Suppressor macrophage treated with lipopolysaccharide for 1 hour (primary cell): Measurements from ENCODE around the gene UBE2D2.
"Not testable (repeated sequence)": the region's sequence is repeated elsewhere in the genome, so short reads cannot be mapped to it uniquely, and the experiment has no call there.

Experiments used
- DNase-seq, 3 donors: peaks; one replicate each; pipeline ENCODE4 v3.0.0-alpha.2; 2020 to 2022

UBE2D2 gene

DNA sequence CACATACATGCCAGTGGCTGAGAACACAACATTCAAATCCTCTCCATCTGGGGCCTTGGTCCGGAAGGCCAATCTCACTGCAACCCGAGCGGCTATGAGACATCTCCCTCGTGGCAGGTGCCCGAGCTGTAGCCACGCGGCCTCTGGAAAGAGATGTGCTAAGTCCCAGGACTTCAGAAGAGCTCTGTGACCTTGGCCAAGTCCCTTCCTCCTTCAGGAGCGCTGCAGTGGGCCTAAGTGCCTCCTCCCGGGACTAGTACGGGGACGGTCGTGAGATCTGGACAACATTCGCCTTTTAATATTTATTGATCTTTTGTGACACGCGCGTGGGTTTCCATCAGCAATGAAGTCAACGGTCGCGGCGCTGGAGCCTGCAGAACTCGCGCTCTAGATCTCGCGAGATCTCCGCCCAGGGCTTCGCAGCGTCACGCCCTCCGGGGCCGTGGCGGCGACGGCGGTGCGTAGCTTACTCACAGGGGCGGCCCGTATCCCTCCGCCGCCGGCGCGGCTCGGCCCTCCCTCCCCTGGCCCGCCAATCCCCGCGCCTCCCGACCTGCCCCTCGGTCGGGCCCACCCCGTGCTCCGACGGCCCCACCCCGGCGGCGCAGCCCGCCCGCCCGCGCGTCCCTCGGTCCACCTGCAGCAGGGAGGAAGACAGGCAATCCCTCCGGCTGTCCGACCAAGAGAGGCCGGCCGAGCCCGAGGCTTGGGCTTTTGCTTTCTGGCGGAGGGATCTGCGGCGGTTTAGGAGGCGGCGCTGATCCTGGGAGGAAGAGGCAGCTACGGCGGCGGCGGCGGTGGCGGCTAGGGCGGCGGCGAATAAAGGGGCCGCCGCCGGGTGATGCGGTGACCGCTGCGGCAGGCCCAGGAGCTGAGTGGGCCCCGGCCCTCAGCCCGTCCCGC, at the start of gene UBE2D2:
Gene UBE2D2 (plus strand): TSS at position 588 of the 903 bp plus-strand sequence. CDS start 453 bp downstream, outside the sequence.
- peak; percentile 99 to 100 (median 100) for DNase-seq

DNA sequence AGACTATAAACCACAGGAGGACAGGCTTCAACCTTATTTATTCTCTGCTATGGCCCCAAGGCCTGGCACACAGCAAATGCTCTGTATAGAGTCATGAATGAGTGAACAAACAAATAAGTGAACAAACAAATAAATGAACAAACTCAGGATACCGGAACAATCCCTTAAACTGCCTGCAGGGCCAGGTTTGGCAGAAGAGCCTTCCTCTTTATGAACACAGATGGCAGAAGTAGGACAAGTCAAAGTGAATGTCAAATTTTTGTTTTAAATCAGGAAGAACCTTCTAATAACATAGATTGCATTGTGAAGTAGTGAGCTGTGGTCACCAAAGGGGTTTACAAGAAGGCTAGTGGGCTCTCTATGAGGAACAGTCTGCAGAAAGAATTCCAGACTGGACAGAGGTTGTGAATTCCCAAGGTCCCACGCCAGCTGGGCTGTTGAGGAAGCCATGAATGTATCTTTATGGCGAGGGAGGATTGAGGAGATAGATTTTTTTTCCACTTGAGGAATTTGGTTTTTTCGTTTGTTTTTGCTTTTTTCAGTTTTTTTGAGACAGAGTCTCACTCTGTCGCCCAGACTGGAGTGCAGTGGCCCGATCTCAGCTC, 48.3 kb upstream of the UBE2D2 start:
- no peak for DNase-seq

DNA sequence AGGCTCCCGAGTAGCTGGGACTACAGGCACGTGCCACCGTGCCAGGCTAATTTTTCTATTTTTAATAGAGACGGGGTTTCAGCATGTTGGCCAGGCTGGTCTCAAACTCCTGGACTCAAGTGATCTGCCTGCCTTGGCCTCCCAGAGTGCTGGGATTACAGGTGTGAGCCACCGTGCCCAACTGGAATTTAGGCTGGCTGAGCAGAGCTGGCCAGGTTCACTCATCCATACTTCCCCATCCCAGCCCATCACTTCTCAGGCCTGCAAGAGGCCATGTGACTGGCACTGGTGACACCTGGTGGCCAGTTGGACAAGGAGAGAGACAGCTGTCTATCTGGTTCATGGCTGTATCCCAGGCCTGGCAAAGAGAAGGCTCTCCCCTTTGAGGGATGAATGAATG, 47.7 kb upstream of the UBE2D2 start:
- DNase-seq = peak; percentile 90

DNA sequence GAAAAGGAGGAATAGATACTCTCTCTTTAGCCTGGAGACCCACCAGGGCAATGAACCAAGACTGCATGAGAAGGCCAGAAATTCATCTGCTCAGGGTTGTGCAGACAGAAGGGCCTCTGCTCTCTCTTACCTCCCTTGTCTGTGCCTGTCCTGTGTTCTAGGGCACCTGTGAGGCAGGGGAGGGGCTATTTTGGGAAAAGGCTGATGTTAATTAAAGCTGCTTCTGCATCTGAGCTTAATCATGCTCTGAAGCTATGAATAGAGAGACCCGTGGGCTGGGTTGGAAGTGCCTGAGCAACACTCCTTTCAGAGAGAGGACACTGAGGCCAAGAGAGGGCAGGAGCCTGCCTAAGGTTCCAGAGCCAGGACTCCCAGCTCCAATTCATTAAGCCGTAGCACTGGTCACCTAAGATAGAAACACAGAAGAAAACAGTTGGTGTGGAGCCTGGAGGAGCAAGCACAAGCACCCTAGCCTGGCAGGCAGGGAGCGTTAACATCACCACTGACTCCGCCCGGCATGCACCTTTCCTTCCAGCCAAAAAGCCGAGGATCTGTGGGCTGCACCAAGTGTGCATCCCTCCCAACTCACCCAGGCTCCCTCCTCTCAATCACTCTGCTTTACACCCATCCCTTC, 47.2 kb upstream of the UBE2D2 start:
- DNase-seq = no peak

DNA sequence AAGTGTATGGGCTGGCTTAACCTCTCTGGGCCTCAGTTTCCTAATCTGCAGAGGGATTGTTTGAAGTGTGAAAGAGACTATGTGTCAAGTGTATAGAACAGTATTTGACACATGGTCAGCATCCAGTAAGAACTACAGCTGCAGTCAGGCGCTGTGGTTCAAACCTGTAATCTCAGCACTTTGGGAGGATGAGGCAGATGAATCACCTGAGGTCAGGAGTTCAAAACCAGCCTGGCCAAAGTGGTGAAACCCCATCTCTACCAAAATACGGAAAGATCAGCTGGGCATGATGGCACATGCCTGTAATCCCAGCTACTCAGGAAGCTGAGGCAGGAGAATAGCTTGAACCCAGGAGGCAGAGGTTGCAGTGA, 46.7 kb upstream of the UBE2D2 start:
- no peak for DNase-seq

DNA sequence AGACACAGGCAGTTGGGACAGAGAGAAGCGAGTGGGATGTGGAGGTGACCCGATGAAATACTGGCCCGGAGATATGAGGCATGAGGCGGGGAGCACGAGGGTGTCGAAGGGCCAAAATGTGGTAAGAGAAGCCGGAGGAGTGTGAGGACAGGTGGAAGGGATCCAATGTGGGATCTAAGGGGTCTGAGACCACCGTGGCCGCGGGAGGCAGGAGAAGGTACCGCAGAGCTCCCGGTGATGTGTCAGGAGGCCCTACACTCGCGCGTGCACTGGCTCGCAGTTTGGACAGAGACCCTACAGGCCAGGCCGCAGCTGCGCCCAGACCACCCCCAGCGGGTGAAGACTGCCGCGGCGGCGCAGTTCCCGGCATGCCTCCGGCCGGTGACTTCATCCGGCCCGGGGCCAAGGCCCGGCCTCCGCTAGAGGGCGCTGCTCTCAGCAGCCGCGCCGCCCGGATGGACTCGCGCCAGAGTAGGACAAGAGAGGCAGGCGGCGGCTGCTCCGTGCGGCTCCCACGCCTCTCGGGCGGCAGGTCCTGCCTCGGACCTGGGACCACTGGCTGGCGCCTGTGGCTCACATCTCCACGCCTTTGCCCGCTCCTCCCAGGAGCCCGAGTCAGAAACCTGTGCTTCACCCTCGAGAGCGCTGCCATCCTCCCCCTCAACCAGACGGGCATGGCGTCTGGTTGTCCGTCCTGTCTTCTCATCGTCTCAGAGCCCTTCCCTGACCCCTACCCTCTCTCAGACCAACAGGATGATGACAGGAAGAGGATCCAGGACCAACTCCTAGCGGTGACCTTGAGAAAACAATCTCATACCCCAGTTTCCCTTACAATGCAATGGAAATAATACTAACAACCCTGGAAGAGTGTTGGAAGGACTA, 43.2 kb upstream of the UBE2D2 start:
- DNase-seq = peak; percentile 89 to 96 (median 94)

DNA sequence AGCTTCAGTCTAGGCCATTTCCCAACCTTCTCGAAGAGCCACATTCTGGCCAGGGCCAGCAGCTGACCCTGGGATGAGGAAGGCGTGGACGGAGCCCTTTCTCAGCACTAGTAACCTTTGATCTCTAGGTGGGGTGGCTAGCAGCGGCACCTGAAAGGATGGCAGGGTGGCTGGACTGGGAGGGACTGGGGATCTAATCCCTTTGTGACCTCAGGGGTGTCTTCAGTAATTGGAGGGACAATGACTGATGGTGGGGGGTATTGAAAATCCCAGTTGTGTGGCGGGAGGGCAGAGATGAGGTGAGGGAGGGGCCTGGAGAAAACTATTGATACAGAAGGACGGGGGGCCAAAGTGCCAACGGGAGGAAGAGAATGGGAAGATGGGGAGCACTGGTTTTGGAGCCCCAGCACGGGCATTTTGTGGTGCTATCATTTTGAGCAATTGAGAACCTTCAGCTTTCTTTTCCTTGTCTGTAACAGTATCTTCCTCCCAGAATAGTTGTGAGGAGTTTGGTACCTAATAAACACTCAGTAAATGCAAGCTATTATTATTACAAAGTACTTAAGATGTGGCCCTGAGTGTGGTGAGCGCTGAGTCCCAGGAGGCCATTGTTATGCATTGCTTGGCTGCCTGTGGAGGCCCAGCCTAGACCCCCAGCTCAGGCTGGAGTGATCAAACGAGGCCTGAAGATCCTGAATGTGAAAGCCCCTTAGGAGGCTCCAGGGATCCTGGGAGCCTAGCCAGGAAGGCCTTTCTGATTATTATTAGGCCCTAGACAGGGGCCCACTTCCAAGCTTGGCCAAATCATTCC, 37.3 kb upstream of the UBE2D2 start:
- no peak for DNase-seq

DNA sequence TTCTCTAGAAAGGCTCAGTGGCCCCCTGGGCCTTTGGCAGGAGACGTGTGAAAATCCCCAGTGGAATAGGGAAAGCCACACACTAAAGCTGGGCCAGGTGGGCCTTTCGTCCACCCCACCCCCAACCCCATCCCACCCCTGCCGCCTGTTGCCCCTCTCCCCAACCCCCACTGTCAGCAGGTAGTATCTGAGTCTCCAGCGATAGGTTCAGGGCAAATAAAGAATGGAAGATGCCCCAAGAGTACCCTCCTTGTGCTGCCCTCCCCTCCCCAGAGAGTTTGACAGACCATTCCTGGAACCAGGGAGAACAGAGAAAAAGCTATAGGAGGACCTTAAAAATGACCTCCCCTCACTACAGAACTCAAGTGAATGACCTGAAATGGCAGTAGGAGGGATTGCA, 36.7 kb upstream of the UBE2D2 start:
- no peak for DNase-seq

DNA sequence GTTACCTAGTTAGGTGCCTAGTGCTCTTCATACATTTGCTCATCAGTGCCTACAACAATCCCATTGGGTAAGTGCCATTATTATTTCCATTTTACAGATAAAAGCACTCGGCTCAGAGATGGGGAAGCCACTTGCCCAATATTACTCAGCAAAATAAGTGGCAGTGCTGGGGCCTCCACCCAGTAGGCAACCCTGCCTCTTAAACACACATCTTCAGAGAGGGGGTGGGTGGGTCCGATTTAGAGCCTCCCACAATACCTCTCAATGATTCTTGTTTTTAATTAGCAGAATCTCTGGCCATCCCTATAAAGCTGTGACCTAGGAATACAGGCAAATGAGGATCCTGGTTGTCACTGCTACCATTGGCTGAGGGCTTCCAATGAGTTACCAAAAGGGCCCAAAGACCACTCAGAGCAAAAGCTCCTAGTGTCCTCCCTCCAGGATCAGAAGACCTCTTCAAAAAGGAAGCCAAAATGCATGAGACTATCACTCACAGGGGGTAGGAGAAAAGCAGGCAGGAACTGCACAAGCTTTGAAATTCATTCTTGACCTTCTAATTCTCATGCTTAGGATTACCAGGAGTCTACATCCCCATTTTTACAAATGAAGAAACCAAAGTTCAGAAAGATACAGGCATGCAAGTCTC, 36.1 kb upstream of the UBE2D2 start:
- no peak for DNase-seq

DNA sequence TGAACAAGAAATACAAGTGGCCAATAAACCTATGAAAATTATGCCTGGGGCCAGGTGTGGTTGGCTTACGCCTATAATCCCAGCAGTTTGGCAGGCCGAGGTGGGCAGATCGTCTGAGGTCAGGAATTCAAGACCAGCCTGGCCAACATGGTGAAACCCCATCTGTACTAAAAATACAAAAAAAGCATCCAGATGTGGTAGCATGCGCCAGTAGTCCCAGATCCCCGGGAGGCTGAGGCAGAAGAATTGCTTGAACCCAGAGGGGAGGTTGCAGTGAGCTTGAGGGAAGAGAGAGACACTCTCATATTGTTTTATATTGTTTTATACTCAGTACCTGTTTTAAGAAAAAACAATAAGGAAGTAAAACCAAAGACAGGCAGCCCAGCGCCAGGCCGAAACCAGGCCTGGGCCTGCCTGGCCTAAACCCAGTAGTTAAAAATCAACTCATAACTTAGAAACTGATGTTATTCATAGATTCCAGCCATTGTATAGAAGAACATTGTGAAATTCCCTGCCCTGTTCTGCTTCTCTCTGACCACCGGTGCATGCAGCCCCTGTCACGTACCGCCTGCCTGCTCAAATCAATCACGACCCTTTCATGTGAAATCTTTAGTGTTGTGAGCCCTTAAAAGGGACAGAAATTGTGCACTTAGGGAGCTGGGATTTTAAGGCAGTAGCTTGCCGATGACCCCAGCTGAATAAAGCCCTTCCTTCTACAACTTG, 35.4 kb upstream of the UBE2D2 start:
- not testable (repeated sequence) for DNase-seq

DNA sequence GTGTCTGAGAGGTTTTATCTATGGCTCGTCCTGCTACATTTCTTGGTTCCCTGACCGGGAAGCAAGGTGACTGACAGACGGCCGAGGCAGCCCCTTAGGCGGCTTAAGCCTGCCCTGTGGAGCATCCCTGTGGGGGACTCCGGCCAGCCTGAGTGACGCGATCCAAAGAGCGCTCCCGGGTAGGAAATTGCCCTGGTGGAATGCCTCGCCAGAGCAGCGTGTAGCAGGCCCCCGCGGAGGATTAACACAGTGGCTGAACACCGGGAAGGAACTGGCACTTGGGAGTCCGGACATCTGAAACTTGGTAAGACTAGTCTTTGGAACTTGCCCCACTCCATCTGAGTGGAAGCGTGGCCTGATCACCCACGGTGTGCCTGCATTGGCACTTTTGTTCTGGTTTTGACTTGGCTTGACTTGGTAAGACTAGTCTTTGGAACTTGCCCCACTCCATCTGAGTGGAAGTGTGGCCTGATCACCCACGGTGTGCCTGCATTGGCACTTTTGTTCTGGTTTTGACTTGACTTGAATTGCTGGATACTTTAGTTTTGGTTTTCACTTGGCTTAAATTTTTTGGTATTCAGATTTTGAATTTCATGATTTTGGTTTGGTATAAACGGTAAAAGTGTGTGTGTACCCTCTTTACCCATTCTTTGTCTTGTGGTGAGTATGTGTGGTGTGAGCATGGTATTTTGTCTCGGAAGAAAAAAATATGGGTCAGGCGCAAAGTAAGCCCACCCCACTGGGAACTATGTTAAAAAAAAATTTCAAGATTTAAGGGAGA, 34.6 kb upstream of the UBE2D2 start:
- not testable (repeated sequence) for DNase-seq

DNA sequence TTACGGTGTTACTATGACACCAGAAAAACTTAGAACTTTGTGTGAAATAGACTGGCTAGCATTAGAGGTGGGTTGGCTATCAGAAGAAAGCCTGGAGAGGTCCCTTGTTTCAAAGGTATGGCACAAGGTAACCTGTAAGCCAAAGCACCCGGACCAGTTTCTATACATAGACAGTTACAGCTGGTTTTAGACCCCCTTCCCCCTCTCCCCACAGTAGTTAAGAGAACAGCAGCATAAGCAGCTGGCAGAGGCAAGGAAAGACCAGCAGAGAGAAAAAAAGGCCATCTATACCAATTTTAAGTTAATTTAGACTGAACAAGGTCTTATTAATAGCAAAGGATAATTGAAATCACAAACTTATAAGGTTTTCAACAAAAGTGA, 34.1 kb upstream of the UBE2D2 start:
- DNase-seq = not testable (repeated sequence)

DNA sequence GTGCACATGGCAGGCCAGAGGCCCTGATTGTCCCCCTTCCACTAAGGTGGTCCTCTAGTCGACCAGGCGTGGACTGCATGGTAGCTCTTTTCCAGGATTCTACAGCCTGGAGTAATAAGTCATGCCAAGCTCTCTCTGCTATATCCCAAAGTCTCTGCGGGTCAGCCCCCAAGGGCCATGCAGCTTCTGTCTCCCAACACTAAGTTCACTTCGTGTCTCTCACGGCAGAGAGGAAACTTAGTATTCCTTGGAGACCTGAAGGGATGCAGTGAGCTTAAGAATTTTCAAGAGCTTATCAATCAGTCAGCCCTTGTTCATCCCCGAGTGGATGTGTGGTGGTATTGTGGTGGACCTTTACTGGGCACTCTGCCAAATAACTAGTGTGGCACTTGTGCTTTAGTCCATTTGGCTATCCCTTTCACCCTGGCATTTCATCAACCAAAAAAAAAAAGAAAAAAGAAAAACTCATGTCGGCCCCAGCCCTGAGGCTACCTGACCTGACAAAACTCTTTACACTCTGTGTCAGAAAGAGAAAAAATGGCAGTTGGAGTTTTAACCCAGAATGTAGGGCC, 33.2 kb upstream of the UBE2D2 start:
- not testable (repeated sequence) for DNase-seq

DNA sequence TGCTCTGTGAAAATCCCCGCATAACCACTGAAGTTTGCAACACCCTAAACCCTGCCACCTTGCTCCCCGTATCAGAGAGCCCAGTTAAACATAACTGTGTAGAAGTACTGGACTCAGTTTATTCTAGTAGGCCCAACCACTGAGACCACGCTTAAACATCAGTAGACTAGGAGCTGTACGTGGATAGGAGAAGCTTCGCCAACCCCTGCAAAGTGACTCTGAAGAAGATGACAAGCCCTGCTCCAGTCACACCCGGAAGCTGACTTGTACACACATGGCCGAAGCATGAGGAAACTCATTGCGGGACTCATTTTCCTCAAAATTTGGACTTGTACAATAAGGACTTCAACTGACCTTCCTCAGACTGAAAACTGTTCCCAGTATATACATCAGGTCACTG, 32.4 kb upstream of the UBE2D2 start:
- not testable (repeated sequence) for DNase-seq

DNA sequence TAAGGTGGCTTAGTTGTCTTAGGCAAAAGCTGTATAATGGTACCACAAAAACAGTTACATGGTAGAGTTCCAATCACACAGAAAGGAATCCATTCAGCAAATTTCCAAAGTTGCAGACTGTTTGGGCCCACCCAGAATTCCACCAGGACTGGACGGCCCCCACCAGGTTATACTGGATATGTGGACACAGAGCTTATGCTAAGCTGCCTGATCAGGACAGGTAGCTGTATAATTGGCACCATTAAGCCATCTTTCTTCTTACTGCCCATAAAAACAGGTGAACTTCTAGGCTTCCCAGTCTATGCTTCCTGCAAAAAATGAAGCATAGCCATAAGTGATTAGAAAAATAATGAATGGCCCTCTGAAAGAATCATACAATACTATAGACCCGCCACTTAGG, 31.1 kb upstream of the UBE2D2 start:
- not testable (repeated sequence) for DNase-seq

DNA sequence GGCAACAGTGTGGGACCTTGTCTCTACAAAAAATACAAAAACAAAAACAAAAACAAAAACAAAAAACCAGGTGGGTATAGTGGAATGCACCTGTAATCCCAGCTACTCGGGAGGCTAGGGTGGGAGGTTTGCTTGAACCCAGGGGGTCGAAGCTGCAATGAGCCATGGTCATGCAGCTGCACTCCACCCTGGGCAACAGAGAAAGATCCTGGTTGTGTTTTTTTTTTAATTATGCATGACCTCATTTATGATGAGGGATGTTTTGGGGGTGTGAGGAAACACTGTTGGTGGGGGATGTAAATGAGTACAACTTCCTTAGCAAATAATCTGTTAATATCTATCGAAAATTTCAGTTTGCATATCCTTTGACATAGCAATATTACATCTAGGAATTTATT, 29.4 kb upstream of the UBE2D2 start:
- no peak for DNase-seq

DNA sequence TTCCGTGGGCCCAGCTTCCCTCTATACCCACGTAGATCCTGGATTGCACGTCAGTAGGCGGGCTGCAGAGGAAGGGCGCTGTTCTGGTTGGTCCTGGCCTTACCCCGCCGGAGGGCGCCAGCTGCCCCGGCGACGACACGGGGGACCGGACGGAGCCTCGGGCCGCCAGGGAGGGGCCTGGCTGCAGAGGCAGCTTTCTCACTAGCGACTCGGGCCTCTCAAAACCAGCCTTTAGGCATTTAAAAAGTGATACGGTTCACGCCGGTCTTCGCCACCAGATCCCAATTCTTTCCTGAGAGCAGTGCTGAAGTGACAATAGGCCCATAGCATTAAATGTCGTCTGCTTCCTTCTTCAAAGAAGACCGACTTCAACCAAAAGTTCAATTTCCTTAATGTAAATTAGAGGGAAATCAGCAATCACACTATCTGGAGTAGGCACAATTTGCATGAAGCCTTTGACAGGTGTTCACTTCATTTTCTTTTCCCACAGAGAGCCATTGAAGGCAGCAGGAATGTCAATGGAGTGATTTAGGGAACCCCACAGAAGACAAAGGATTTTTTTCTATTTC, 17.6 kb upstream of the UBE2D2 start:
- DNase-seq = peak; percentile 68 to 86 (median 70)

DNA sequence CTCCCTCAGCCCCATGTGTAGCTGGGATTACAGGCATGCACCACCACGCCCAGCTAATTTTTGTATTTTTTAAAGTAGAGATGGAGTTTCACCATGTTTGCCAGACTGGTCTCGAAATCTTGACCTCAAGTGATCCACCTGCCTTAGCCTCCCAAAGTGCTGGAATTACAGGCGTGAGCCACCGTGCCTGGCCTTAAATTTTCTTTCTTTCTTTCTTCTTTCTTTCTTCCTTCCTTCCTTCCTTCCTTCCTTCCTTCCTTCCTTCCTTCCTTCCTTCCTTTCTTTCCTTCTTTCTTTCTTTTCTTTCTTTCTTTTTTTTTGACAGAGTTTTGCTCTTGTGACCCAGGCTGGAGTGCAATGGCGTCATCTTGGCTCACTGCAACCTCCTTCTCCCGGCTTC, 14.5 kb upstream of the UBE2D2 start:
- not testable (repeated sequence) for DNase-seq
